MCF 10A (cell line): Measurements from ENCODE around the gene PREB. TPM values are rescaled to one million over a fixed set of nuclear protein-coding genes. Genes with fewer than 3 reads are reported as not detected.

Experiments used
- BruUV-seq: library from RNA; stranded (reverse); fragments of 400-500 nt; replicated peaks from 2 replicates; lab custom pipeline; 2021; lab: Mats Ljungman, UMichigan
- CTCF ChIA-PET: fragments of 300-600 bp; sonication (Branson Sonifier 250); formaldehyde crosslinking; extraction: SDS; loops from one replicate; lab custom pipeline; 2021; ENCODE audit warnings: antibody characterized with exemption, inconsistent platforms; lab: Yijun Ruan, JAX
- POLR2A ChIA-PET: fragments of 300-600, 350-650 bp; sonication (Branson Sonifier 250); formaldehyde crosslinking; extraction: SDS; loops from one replicate; lab custom pipeline; 2020; ENCODE audit warnings: antibody characterized with exemption, inconsistent platforms; lab: Yijun Ruan, JAX
- DNase-seq: peaks from one replicate; pipeline ENCODE4 v3.0.0-alpha.2; 2018; ENCODE audit not compliant: unreplicated experiment
- H3K27ac Mint-ChIP-seq: one replicate; pipeline ENCODE4 v1.8.0; 2022; ENCODE audit warnings: mild to moderate bottlenecking, low read depth, mixed read lengths; ENCODE audit not compliant: unreplicated experiment
- H3K27me3 Mint-ChIP-seq: one replicate; pipeline ENCODE4 v1.8.0; 2022; ENCODE audit warnings: mixed read lengths; ENCODE audit not compliant: insufficient read depth, unreplicated experiment
- H3K36me3 Mint-ChIP-seq: one replicate; pipeline ENCODE4 v1.8.0; 2022; ENCODE audit warnings: mild to moderate bottlenecking, moderate library complexity, mixed read lengths; ENCODE audit not compliant: insufficient read depth, unreplicated experiment
- H3K4me1 Mint-ChIP-seq: one replicate; pipeline ENCODE4 v1.8.0; 2022; ENCODE audit warnings: mixed read lengths; ENCODE audit not compliant: insufficient read depth, unreplicated experiment
- H3K4me3 Mint-ChIP-seq: one replicate; pipeline ENCODE4 v1.8.0; 2022; ENCODE audit warnings: mild to moderate bottlenecking, moderate library complexity, mixed read lengths; ENCODE audit not compliant: unreplicated experiment
- H3K9me3 Mint-ChIP-seq: one replicate; pipeline ENCODE4 v1.8.0; 2022; ENCODE audit warnings: mixed read lengths; ENCODE audit not compliant: unreplicated experiment
- intact Hi-C: fragments of 100-400 bp; cut with micrococcal nuclease; formaldehyde crosslinking; loops from 2 replicates; pipeline ENCODE4 v1.14.1; 2022
- total RNA-seq: library from RNA; stranded (reverse); gene quantifications from 2 replicates; pipeline ENCODE4 v1.2.3, GENCODE V29; 2022
- TF ChIP-seq, protein P1 (sequence below): fragments of 200-600 bp; IDR thresholded peaks from one replicate; pipeline ENCODE4 v1.8.0; 2022; ENCODE audit warnings: antibody characterized with exemption, mild to moderate bottlenecking; ENCODE audit not compliant: unreplicated experiment

Gene PREB
- total RNA-seq, 1 experiment from 2014 or later: 68.5 TPM

DNA sequence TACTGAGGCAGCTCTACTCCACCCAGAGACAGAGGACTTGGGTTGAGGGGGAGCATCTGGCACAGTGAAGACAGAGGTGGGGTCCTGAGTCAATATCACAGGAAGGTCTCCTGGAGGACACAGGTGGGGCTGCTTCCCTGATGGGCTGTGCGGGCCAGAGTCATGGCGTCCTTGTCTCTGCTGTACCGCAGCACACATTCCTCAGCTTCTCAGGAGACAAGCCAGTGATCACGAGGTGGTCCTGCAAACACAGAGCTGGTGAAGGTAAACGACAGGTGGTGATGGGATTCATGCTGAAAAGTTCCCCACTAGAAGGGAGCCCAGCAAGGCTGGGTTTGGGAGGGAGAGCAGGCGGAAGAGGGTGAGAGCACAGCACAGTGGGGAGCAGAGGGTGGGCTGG lies 24.0 kb upstream of the PREB start:
- Mint-ChIP-seq H3K36me3 (no peaks in the 10 kb centered on the region), H3K9me3 (no peaks in the 10 kb centered on the region), H3K27me3 (no peaks in the 10 kb centered on the region), H3K4me1 (no peaks in the 10 kb centered on the region), H3K27ac (no peak overlapping the region), H3K4me3 (no peak overlapping the region)
- CTCF ChIA-PET: interaction anchor here (0.6 to 3.2 kb wide), 3 partner anchors 12 to 1601 kb away, joined by 3 to 14 read pairs (median 4); no protein-coding TSS in a partner anchor
- no TSS peak for BruUV-seq
- TF ChIP-seq, protein P1, sequence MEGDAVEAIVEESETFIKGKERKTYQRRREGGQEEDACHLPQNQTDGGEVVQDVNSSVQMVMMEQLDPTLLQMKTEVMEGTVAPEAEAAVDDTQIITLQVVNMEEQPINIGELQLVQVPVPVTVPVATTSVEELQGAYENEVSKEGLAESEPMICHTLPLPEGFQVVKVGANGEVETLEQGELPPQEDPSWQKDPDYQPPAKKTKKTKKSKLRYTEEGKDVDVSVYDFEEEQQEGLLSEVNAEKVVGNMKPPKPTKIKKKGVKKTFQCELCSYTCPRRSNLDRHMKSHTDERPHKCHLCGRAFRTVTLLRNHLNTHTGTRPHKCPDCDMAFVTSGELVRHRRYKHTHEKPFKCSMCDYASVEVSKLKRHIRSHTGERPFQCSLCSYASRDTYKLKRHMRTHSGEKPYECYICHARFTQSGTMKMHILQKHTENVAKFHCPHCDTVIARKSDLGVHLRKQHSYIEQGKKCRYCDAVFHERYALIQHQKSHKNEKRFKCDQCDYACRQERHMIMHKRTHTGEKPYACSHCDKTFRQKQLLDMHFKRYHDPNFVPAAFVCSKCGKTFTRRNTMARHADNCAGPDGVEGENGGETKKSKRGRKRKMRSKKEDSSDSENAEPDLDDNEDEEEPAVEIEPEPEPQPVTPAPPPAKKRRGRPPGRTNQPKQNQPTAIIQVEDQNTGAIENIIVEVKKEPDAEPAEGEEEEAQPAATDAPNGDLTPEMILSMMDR: no peak
- intact Hi-C loops: no loop called here
- no peak for DNase-seq
- POLR2A ChIA-PET: interaction anchor here (0.6 kb wide), 1 partner anchor 24 kb away, joined by 4 read pairs; the partner anchor contains the start of gene PREB

DNA sequence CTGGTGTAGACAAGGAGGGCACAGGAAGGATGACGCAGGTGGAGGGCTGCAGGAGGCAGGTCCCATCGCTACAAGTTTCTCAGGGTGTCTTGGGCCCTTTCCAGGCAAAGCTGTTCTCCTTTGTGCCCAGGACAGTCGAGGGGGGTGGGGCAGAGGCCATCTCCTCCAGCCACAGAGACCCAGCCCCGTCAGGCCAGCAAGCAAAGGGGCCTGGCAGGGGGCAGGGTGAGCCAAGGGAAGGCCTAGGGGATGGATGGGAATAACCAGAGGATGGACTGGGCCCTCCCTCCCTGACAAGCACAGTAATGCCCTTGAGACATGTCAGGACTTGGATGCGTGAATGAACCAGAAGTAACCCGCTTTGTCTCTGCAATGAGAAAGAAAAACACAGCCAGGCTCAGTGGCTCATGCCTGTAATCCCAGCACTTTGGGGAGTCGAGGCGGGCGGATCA lies 20.7 kb upstream of the PREB start:
- Mint-ChIP-seq H3K9me3 (no peaks in the 10 kb centered on the region), H3K27ac (no peak overlapping the region), H3K36me3 (no peaks in the 10 kb centered on the region), H3K27me3 (no peaks in the 10 kb centered on the region), H3K4me1 (no peaks in the 10 kb centered on the region), H3K4me3 (no peak overlapping the region)
- peak; percentile 25 for DNase-seq
- POLR2A ChIA-PET: no interaction called here
- intact Hi-C loops: no loop called here
- CTCF ChIA-PET: interaction anchor here (0.5 to 1.5 kb wide), 3 partner anchors 15 to 36 kb away, joined by 3 to 4 read pairs (median 3); no protein-coding TSS in a partner anchor
- TF ChIP-seq, protein P1: no peak
- no TSS peak for BruUV-seq

DNA sequence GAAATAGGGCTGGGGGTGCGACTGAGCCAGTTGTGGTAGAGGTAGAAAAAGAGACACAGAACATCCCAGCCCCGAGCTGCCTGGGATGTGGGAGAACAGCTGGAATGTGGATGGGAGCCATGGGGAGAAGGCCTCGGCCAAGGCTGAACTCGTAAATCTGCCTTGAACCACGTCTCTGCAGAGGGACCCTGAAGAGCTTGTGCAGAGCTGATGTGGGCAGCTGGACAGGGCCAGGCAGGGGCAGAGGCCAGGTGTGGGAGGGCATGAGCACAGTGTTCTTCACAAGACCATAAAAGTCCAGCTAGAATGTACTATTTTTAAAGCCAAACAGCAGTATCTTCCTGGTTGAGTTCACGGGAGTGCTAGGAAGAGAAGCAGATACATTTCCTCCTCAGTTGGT lies 20.1 kb upstream of the PREB start:
- Mint-ChIP-seq H3K36me3 (no peaks in the 10 kb centered on the region), H3K4me3 (no peak overlapping the region), H3K27ac (no peak overlapping the region), H3K27me3 (no peaks in the 10 kb centered on the region), H3K9me3 (no peaks in the 10 kb centered on the region), H3K4me1 (no peaks in the 10 kb centered on the region)
- no TSS peak for BruUV-seq
- DNase-seq: no peak
- POLR2A ChIA-PET: no interaction called here
- intact Hi-C loops: no loop called here
- TF ChIP-seq, protein P1: no peak
- CTCF ChIA-PET: interaction anchor here (0.5 to 1.5 kb wide), 4 partner anchors 15 to 125 kb away, joined by 3 to 4 read pairs (median 4); no protein-coding TSS in a partner anchor

DNA sequence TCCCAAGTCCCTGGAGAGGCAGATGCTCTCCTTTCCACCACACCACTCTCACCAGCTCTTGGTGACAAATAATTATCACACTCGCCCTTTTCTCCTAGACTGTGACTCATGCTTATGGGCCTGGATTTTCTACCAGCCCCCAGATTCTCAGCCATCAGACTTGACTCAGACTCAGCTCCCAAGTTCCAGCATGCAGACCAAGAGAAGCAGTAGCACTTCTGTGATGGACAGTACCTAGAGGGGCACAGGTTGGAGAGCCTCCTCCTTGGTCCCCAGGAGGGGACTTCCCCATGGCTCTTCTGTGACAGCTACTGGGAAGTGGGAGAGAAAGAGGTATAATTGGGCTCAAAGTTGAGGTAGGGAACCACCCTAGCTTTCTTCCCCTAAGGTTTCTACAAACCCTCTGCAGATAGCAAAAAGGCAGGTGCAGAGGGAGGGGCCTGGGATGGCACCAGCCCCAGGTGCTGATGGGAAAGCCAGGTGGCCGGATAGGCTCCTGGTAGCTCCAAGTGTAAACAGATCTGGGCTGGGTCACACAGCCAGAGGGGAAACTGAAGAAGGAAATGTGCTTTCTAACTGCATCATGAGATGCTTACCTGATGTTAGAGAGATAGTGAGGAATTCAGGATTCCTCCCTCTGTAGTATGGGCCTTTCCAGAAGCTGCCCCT lies 18.5 kb upstream of the PREB start:
- H3K9me3 Mint-ChIP-seq: no peaks in the 10 kb centered on the region
- BruUV-seq: no TSS peak
- H3K27ac Mint-ChIP-seq: no peak overlapping the region
- TF ChIP-seq, protein P1: no peak
- no peaks in the 10 kb centered on the region for H3K36me3 Mint-ChIP-seq
- H3K4me3 Mint-ChIP-seq: no peak overlapping the region
- ChIA-PET CTCF (interaction anchor here (0.6 to 1.9 kb wide), 3 partner anchors 17 to 200 kb away, joined by 3 to 6 read pairs (median 3); no protein-coding TSS in a partner anchor), POLR2A (interaction anchor here (0.6 to 1.1 kb wide), 2 partner anchors 25 to 27 kb away, joined by 3 read pairs; no protein-coding TSS in a partner anchor)
- H3K27me3 Mint-ChIP-seq: no peaks in the 10 kb centered on the region
- DNase-seq: peak; percentile 18
- intact Hi-C loops: no loop called here
- no peaks in the 10 kb centered on the region for H3K4me1 Mint-ChIP-seq
